Esophagus muscularis mucosa (tissue), 4 donors: ENCODE results near the gene EEF1AKMT2.

ENCODE experiments used
- CTCF ChIP-seq, 3 experiments: fragments of 200-600 bp in 2 of 3; fragments of 450-650 bp in 1 of 3; sonication (generic) in 2 of 3; IDR thresholded peaks; one replicate each; pipeline ENCODE4 v1.5.1; 2017 to 2019; ENCODE audit warnings: antibody characterized with exemption in 3 of 3, mild to moderate bottlenecking in 2 of 3, moderate library complexity in 1 of 3
- EP300 ChIP-seq: sonication (generic); formaldehyde crosslinking; IDR thresholded peaks from one replicate; pipeline ENCODE4 v1.6.1; 2017; ENCODE audit warnings: antibody characterized with exemption
- POLR2A ChIP-seq: fragments of 450-650 bp; IDR thresholded peaks from one replicate; pipeline ENCODE4 v1.6.1; 2017; ENCODE audit warnings: antibody characterized with exemption, moderate library complexity, mild to moderate bottlenecking, low read depth
- POLR2AphosphoS5 ChIP-seq, 2 donors: sonication (generic); formaldehyde crosslinking; IDR thresholded peaks; one replicate each; pipeline ENCODE4 v1.6.1; 2017; ENCODE audit warnings: antibody characterized with exemption in 2 of 2

GRCh38 chr10:124738441-124738840, 53.2 kb downstream of the EEF1AKMT2 start:
- TF ChIP-seq CTCF (IDR thresholded peaks at IDR 0.05) (no peak), POLR2A (no peak), POLR2AphosphoS5 (IDR thresholded peaks at IDR 0.05) (no peak), EP300 (no peak)
